Fibroblast of villous mesenchyme (primary cell): ENCODE data around the gene HORMAD2. TPM values are rescaled to one million over a fixed set of nuclear protein-coding genes. Genes with fewer than 3 reads are reported as not detected.

ENCODE experiments used
- DNase-seq: peaks from one replicate; pipeline ENCODE4 v3.0.0-alpha.2; 2010; ENCODE audit warnings: low read depth
- H3K4me3 ChIP-seq: 2 replicates; pipeline ENCODE4 v1.5.1; 2011; ENCODE audit warnings: low read depth, mild to moderate bottlenecking, low read length
- total RNA-seq: library from RNA; depleted of rRNA; stranded (reverse); fragments of >200 nt; gene quantifications from 2 replicates; pipeline ENCODE4 v1.2.3, GENCODE V29; 2012
- TF ChIP-seq, protein P1 (sequence below): IDR thresholded peaks from 2 replicates; pipeline ENCODE4 v1.5.1; 2012; ENCODE audit warnings: low read depth, mild to moderate bottlenecking, low read length; ENCODE audit not compliant: insufficient read depth

Gene HORMAD2
- total RNA-seq, 1 donor = not detected

DNA sequence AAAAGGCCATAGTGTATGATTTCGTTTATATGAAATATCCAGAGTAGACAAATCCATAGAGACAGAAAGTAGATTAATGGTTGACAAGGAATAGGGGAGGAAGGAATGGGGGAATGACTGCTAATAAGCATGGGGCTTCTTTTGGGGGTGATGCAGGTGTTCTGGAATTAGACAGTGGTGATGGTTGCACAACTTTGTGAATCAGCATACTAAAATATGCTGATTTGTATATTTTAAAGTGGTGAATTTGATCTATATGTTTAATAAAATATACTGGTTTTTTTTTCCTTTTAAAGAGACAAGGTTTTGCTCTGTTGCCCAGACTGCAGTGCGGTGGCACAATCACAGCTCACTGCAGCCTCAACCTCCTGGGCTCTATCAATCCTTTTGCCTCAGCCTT, 6.5 kb upstream of the HORMAD2 start:
- H3K4me3 ChIP-seq = no peak overlapping the region
- TF ChIP-seq, protein P1, sequence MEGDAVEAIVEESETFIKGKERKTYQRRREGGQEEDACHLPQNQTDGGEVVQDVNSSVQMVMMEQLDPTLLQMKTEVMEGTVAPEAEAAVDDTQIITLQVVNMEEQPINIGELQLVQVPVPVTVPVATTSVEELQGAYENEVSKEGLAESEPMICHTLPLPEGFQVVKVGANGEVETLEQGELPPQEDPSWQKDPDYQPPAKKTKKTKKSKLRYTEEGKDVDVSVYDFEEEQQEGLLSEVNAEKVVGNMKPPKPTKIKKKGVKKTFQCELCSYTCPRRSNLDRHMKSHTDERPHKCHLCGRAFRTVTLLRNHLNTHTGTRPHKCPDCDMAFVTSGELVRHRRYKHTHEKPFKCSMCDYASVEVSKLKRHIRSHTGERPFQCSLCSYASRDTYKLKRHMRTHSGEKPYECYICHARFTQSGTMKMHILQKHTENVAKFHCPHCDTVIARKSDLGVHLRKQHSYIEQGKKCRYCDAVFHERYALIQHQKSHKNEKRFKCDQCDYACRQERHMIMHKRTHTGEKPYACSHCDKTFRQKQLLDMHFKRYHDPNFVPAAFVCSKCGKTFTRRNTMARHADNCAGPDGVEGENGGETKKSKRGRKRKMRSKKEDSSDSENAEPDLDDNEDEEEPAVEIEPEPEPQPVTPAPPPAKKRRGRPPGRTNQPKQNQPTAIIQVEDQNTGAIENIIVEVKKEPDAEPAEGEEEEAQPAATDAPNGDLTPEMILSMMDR = no peak
- no peak for DNase-seq

DNA sequence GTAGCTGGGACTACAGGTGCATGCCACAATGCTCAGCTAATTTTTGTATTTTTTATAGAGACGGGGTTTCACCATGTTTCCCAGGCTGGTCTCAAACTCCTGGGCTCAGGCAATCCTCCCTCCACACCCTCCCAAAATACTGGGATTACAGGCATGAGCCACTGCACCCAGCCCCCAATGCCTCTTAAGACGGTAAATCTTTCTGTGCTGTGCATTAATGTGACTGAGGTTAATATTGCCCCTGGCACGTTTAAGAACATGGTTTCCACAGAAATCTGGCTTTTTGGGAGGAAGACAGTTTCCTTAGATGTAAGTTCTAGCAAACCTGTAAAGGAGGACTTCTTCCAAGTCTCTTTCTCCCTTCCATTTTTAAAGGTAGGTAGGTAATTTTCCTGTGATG, 6.1 kb upstream of the HORMAD2 start:
- no peak for DNase-seq
- no peak overlapping the region for H3K4me3 ChIP-seq
- TF ChIP-seq, protein P1 = no peak

DNA sequence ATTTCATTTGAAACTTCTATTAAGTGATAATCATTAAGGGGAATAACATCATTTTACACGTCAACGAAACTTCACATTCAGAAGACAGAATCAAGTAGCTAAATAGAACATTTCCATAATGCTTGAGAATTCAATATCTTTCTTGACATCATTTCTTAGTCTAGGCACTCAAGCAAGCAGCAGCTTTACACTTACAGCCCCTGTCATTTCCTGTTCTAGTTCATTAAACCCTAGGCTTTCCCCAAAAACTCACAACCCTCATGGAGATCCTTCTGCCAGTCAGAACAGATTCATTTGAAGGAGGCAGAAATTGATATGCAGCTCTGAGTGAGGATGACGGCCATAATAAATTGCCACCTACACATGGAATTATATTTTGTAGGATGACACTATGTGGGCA, 5.3 kb upstream of the HORMAD2 start:
- TF ChIP-seq, protein P1 = no peak

DNA sequence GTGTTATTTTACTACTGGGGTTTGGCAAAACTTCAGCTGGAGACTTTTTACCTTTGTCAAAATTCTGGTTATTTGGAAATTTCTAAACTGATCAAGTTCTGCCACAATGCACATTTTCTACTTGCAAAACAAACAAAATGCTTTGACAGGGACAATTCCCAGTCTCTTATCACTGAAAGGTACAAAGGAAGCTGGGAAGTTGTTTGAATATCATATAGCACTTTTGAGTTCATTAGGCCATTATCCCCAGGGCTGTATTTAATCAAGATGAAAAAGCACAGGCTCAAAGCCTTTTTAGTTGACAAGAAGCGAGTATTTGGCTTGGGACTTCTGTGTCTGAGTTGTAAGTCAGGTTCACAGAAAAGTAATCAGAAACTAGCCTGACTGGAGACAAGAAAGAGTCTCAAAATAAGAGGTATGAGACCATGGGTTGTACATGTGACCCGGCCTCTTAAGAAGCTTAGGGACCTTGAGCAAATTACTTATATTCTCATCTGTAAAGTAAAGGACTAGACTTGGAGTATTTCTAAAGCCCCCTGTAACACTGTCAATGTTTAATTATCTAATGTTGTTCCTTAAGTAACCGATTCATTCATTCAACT, 2.9 kb upstream of the HORMAD2 start:
- no peak overlapping the region for H3K4me3 ChIP-seq
- no peak for DNase-seq
- TF ChIP-seq, protein P1 = no peak

More for the DNA sequence above, 5.3 kb upstream of the HORMAD2 start:
- H3K4me3 ChIP-seq = no peak overlapping the region
- DNase-seq = no peak

DNA sequence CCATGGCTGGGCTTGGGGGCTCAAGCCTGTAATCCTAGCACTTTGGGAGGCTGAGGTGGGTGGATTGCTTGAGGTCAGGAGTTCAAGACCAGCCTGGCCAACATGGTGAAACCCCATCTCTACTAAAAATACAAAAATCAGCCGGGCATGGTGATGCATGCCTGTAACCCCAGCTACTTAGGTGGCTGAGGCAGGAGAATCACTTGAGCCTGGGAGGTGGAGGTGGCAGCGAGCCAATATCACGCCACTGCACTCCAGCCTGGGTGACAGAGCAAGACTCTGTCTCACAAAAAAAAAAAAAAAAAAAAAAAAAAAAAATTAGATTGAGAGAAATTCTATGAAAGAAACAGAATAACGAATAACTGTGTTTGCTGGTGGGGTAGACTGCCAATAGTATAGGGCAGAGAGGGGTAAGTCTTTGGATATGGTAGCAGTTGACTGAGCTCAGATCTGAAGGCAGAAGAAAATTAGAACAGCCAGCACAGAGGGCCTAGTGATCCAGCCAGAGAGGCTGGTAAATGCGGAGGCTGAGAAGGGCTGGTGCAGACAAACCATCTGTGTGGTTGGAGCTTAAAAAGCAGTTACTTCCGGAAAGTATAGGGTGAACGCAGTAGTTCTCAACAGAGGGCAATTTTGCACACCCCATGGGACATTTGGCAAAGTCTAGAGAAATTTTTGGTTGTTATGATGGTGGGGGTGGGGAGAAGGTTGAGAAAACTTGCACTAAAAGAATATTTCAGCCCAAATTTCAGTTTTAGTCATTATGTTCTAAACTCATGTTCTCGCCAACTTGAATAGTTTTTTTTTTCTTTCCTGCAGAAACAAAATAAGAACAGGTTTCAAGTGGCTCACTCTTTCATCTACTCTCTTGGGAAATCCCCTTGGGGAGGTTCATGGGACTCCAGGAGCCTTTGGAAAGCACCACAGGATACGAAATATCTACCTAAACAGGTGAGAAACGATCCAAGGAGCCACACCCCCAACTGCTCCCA, 1.6 kb upstream of the HORMAD2 start:
- DNase-seq = no peak
- TF ChIP-seq, protein P1 = no peak
- no peak overlapping the region for H3K4me3 ChIP-seq

DNA sequence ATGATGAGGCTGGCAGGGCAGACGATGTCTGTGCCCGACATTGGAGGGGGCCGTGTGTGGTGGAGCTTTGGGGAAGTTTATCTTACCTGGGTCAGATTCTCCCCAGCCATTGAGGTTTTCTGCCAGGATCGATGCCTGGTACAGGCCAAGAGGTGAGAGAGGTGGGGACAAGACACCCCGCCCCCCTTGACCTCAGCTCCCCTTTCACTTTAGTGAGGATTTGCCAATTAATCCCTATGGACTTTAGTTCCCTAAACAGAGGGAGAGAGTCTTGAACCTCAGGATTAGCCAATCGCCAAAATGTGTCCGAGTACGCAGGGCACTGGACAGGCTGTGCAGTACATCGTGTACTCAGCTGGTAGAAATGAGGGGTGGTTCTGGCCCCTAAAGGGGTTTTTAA, 541 bp downstream of the HORMAD2 start:
- H3K4me3 ChIP-seq = no peak overlapping the region
- no peak for DNase-seq
- TF ChIP-seq, protein P1 = no peak
